T-helper 2 cell treated with Interferon-gamma antibody and Interleukin-4, amounts not matched to agents 100 ng/mL and 5 ng/mL, for 36 hours (primary cell): ENCODE measurements around the gene MBP. TPM values are rescaled to one million over a fixed set of nuclear protein-coding genes. Genes with fewer than 3 reads are reported as not detected.

ENCODE experiments used
- total RNA-seq: library from RNA; stranded (reverse); gene quantifications from 2 replicates; pipeline ENCODE4 v1.2.3, GENCODE V29; 2022

MBP gene
- total RNA-seq, 1 donor from 2014 or later = 89.5 TPM

Other genes starting within 250 kb of the MBP start
- not detected in 2 replicates for gene GALR1, start 117.1 kb upstream of the MBP start, total RNA-seq